Measurements from ENCODE around the gene EFCAB8.
A peak's percentile ranks its signal among the peaks of the same experiment; 100 is the strongest.

The EFCAB8 gene

GRCh38 chr20:32858701-32859372, at the start of gene EFCAB8:
Gene EFCAB8, plus strand, starts transcription at chr20:32858923. Its CDS starts 4,870 bp downstream, at chr20:32863793.
- no peak for DNase-seq

- DNase-seq = no peak
Measured at GRCh38 chr20:32809907-32810306, 48.8 kb upstream of the EFCAB8 start.

- DNase-seq = no peak
Measured at GRCh38 chr20:32810941-32811340, 47.8 kb upstream of the EFCAB8 start.

- DNase-seq = no peak
Measured at GRCh38 chr20:32811886-32812285, 46.8 kb upstream of the EFCAB8 start.

GRCh38 chr20:32819992-32820697, 38.6 kb upstream of the EFCAB8 start:
- DNase-seq = peak; percentile 73

- no peak for DNase-seq
Measured at GRCh38 chr20:32820698-32821377, 37.9 kb upstream of the EFCAB8 start.

GRCh38 chr20:32822225-32822624, 36.5 kb upstream of the EFCAB8 start:
- DNase-seq = no peak

GRCh38 chr20:32823078-32823477, 35.6 kb upstream of the EFCAB8 start:
- DNase-seq = peak; percentile 83

GRCh38 chr20:32823737-32824588, 34.8 kb upstream of the EFCAB8 start:
- peak; percentile 40 for DNase-seq

GRCh38 chr20:32828029-32828680, 30.6 kb upstream of the EFCAB8 start:
- no peak for DNase-seq

- peak; percentile 42 for DNase-seq
Measured at GRCh38 chr20:32829311-32830005, 29.3 kb upstream of the EFCAB8 start.

- DNase-seq = peak; percentile 24
Measured at GRCh38 chr20:32830437-32830836, 28.3 kb upstream of the EFCAB8 start.

- DNase-seq = no peak
Measured at GRCh38 chr20:32831982-32832381, 26.7 kb upstream of the EFCAB8 start.

GRCh38 chr20:32832664-32833063, 26.1 kb upstream of the EFCAB8 start:
- DNase-seq = no peak

GRCh38 chr20:32834972-32835371, 23.8 kb upstream of the EFCAB8 start:
- no peak for DNase-seq

- DNase-seq = no peak
Measured at GRCh38 chr20:32837157-32837556, 21.6 kb upstream of the EFCAB8 start.

GRCh38 chr20:32839227-32839981, 19.3 kb upstream of the EFCAB8 start:
- DNase-seq = no peak

GRCh38 chr20:32839982-32840285, 18.8 kb upstream of the EFCAB8 start:
- no peak for DNase-seq

GRCh38 chr20:32841174-32841573, 17.5 kb upstream of the EFCAB8 start:
- DNase-seq = no peak

- DNase-seq = no peak
Measured at GRCh38 chr20:32841632-32842031, 17.1 kb upstream of the EFCAB8 start.
